Right atrium auricular region (tissue), 2 donors: ENCODE results near the gene ABCC6. TPM values are rescaled to one million over a fixed set of nuclear protein-coding genes. Genes with fewer than 3 reads are reported as not detected.

Experiments
- DNase-seq: peaks from one replicate; pipeline ENCODE4 v3.0.0-alpha.2; 2019; ENCODE audit warnings: low spot score
- H3K27ac ChIP-seq, 2 donors: fragments of 200-600 bp; sonication (generic); 1 replicate in 1 of 2; 2 replicates in 1 of 2; pipeline ENCODE4 v1.5.1; 2016 to 2019
- H3K27me3 ChIP-seq, 2 donors: fragments of 200-600 bp; sonication (generic); one replicate each; pipeline versions ENCODE4 v1.5.1 to v1.6.0; 2017 to 2019
- H3K36me3 ChIP-seq: fragments of 200-600 bp; sonication (generic); one replicate; pipeline ENCODE4 v1.5.1; 2016
- H3K4me1 ChIP-seq, 2 donors: fragments of 200-600 bp; sonication (generic); one replicate each; pipeline versions ENCODE4 v1.5.1 to v1.6.0; 2017 to 2019
- H3K4me3 ChIP-seq, 2 donors: fragments of 200-600 bp; sonication (generic); 1 replicate in 1 of 2; 2 replicates in 1 of 2; pipeline ENCODE4 v1.5.1; 2017 to 2019; ENCODE audit warnings: mild to moderate bottlenecking in 1 of 2, moderate library complexity in 1 of 2
- H3K9me3 ChIP-seq, 2 donors: fragments of 200-600 bp; sonication (generic); one replicate each; pipeline ENCODE4 v1.5.1; 2019
- total RNA-seq, 2 donors: library from RNA; depleted of rRNA; stranded (reverse); fragments of >200 nt; gene quantifications; one replicate each; pipeline ENCODE4 v1.1.0, GENCODE V29; 2016
- TF ChIP-seq, protein P1 (sequence below), 2 donors: fragments of 200-600 bp; sonication (generic); IDR thresholded peaks; one replicate each; pipeline ENCODE4 v1.5.1; 2019; ENCODE audit warnings: antibody characterized with exemption in 2 of 2

The ABCC6 gene
- total RNA-seq, 2 donors from 2014 or later, result 0.52 to 1.8 TPM

- no peaks in the 10 kb centered on the region for H3K27me3 ChIP-seq
- H3K36me3 ChIP-seq, result no peaks in the 10 kb centered on the region
- no peak overlapping the region for H3K4me3 ChIP-seq
- H3K27ac ChIP-seq, result no peak overlapping the region
- DNase-seq, result no peak
- no peaks in the 10 kb centered on the region for H3K9me3 ChIP-seq
- no peaks in the 10 kb centered on the region for H3K4me1 ChIP-seq
- TF ChIP-seq, protein P1, sequence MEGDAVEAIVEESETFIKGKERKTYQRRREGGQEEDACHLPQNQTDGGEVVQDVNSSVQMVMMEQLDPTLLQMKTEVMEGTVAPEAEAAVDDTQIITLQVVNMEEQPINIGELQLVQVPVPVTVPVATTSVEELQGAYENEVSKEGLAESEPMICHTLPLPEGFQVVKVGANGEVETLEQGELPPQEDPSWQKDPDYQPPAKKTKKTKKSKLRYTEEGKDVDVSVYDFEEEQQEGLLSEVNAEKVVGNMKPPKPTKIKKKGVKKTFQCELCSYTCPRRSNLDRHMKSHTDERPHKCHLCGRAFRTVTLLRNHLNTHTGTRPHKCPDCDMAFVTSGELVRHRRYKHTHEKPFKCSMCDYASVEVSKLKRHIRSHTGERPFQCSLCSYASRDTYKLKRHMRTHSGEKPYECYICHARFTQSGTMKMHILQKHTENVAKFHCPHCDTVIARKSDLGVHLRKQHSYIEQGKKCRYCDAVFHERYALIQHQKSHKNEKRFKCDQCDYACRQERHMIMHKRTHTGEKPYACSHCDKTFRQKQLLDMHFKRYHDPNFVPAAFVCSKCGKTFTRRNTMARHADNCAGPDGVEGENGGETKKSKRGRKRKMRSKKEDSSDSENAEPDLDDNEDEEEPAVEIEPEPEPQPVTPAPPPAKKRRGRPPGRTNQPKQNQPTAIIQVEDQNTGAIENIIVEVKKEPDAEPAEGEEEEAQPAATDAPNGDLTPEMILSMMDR (IDR thresholded peaks at IDR 0.05), result no peak
Observed at GRCh38 chr16:16169615-16170014, 53.7 kb downstream of the ABCC6 start.

DNA sequence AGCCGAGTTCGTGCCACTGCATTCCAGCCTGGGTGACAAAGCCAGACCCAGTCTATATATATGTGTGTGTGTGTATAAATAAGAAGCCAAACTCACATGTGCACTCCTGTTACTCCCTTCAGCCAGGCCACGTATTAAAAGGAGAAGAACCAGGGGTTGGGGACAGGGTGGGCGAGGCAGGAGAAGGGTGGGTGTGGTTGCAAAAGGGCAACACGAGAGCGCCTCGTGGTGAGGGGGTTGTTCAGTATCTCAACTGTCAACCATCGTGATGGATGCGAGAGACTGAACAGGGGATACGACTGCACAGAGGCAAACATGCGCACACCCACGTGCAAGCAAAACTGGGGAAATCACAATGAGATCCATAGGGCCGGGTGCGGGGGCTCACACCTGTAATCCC is 54.9 kb downstream of the ABCC6 start:
- Histone ChIP-seq H3K4me3 (no peak overlapping the region), H3K4me1 (no peaks in the 10 kb centered on the region), H3K27me3 (no peaks in the 10 kb centered on the region), H3K27ac (no peak overlapping the region), H3K36me3 (no peaks in the 10 kb centered on the region), H3K9me3 (no peaks in the 10 kb centered on the region)
- no peak for DNase-seq
- TF ChIP-seq, protein P1 (IDR thresholded peaks at IDR 0.05), result no peak

GRCh38 chr16:16167927-16168326 is 55.4 kb downstream of the ABCC6 start:
- no peak for DNase-seq

GRCh38 chr16:16166949-16167348 is 56.3 kb downstream of the ABCC6 start:
- no peaks in the 10 kb centered on the region for H3K36me3 ChIP-seq
- no peaks in the 10 kb centered on the region for H3K4me1 ChIP-seq
- TF ChIP-seq, protein P1 (IDR thresholded peaks at IDR 0.05), result no peak
- H3K27me3 ChIP-seq, result no peaks in the 10 kb centered on the region
- H3K4me3 ChIP-seq, result no peak overlapping the region
- H3K27ac ChIP-seq, result no peak overlapping the region
- no peak for DNase-seq
- no peaks in the 10 kb centered on the region for H3K9me3 ChIP-seq

More at GRCh38 chr16:16167927-16168326, 55.4 kb downstream of the ABCC6 start:
- Histone ChIP-seq H3K4me3 (no peak overlapping the region), H3K9me3 (no peaks in the 10 kb centered on the region), H3K27me3 (no peaks in the 10 kb centered on the region), H3K36me3 (no peaks in the 10 kb centered on the region), H3K4me1 (no peaks in the 10 kb centered on the region), H3K27ac (no peak overlapping the region)
- TF ChIP-seq, protein P1 (IDR thresholded peaks at IDR 0.05), result no peak

GRCh38 chr16:16166085-16166484 is 57.2 kb downstream of the ABCC6 start:
- Histone ChIP-seq H3K9me3 (no peaks in the 10 kb centered on the region), H3K4me1 (no peaks in the 10 kb centered on the region), H3K36me3 (no peaks in the 10 kb centered on the region), H3K4me3 (no peak overlapping the region), H3K27ac (no peak overlapping the region), H3K27me3 (no peaks in the 10 kb centered on the region)
- DNase-seq, result no peak
- TF ChIP-seq, protein P1 (IDR thresholded peaks at IDR 0.05), result no peak

- no peak for DNase-seq
- TF ChIP-seq, protein P1 (IDR thresholded peaks at IDR 0.05), result no peak
- H3K4me1 ChIP-seq, result no peaks in the 10 kb centered on the region
- H3K27me3 ChIP-seq, result no peaks in the 10 kb centered on the region
- no peaks in the 10 kb centered on the region for H3K36me3 ChIP-seq
- no peak overlapping the region for H3K4me3 ChIP-seq
- peaks cover 2 to 6% of the 10 kb centered on the region in 2 donors for H3K9me3 ChIP-seq
- H3K27ac ChIP-seq, result no peak overlapping the region
Observed at GRCh38 chr16:16164243-16164642, 59.1 kb downstream of the ABCC6 start.
